ENCODE data around the gene SNX24.
"Not testable (repeated sequence)": the region's sequence is repeated elsewhere in the genome, so short reads cannot be mapped to it uniquely, and the experiment has no call there.

SNX24 gene

DNA sequence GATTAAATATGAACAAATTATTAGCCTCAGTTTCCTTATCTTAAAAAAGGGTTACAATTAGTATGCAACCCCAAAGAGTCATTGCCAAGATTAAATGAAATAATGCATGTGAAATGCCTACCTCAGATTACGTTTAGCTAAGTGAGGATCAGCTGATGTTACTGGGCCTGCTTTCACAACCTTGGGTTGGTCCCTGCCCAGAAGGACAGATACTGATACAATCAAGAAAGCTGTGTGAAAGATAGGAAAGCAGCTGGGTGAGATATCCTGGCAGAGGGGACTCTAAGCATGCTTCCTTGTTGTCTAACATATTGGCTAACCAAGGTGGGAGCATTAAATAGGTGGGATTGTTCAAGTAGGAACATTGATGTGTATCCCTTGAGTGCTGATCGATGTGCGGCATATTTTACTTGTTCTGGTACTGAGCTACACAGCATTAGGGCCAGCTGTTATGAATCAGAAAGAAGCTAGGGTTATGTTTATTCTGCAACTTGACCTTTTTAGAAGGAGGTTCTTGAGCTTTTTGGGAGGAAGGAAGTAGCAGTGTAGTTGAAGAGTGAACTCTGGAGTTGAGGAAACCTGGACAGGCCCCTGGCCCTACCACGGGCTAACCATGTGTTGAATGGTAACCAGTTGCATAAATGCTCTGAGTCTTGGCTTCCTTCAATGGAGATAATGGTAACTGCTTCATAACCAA, 28.9 kb downstream of the SNX24 start:
- no peak for DNase-seq

DNA sequence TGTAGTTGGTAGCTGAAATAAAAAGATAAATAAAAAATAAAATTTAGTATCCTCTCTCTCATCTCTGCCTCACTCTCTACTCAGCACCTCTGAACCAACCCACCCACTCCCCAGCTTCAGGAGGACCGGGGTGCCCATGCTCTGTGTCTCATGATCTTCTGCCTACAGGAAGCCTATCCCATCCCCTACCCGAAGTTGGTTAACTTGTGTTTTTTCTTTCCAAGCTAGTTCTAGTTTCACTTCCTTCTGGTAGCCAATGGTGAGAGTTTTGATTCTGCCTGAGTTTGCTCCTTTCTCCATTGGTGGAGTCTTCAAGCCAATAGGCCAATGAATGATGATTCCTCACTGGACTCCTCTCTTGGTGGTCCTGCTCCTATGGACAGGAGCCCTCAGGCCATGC, 32.1 kb downstream of the SNX24 start:
- DNase-seq: no peak

DNA sequence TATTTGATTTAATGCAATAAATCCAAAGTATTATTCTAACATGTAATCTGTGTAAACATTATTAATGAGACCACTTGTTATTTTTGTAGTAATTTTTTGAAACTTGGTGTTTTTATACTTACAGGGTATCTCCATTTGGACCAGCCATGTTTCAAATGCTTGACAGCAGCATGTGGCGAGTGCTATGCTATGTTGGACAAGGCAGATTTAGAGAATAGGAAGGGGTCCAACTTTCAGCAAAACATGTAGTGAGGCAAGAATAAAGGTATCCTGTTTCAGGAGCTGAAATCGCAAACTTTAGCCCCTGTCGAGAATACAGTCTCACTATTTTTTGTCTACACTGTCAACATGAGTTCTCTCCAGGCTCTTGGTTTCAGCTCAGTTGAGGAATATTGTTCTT, 33.7 kb downstream of the SNX24 start:
- DNase-seq: no peak

DNA sequence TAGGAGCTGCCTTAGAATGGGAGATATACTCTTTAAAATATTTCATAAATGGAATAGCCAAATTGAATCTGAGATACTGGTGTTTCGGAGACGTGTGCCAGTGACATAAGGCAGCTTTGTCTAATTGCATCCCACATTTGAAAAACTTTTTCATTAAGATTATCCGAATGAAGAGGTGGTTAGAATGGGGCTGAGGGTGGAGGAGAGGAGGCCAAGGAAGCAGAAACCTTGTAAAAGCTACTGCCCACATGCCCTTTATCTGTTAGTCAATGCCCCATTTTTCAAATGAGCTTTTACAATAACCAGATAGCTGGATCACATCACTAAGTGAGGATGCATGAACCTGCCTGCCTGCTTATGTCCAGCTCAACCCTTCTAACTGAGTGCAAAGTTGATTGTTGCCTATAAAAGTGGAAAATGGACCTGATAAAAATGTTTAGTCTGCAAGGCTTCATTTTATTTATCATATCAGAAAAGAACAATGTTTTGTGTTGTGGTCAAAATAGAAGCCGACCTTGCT, 34.8 kb downstream of the SNX24 start:
- DNase-seq: no peak

DNA sequence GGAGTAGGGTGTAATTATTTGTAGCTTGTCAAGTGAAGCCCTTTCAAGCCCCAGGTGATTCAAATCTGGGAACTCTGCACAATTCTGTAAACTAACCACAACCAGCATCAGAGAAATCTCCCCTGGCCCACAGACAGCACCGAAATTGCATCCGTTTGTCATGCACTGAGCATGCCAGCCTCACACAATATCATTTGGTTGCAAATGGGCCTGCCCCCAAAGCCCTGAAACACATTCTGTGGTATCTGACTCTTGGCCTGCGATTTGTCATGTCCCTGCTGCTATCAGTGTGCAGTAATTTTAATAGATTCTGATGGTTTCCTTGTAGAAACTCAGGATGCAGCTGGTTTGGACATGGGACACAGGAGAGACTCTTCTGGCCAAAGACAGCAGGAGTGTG, 35.3 kb downstream of the SNX24 start:
- DNase-seq: no peak

DNA sequence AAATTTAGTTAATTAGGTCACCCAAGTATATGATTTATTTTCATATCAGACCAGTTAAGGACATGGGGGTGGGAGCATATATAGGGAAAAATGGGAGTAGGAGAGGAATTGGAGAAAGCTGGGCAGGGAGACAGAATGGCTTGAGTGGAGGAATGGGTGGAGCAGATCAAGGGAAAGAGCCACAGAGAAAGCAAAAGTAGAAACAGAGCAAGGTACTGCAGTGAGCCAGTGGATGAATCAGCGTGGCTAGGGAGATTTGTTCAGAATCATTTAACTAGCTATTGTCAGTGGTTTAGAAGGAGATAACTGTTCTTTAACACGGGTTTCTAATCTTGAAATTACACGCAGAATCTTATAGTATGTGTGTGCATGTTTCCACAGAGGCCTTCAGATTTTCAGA, 37.4 kb downstream of the SNX24 start:
- no peak for DNase-seq

DNA sequence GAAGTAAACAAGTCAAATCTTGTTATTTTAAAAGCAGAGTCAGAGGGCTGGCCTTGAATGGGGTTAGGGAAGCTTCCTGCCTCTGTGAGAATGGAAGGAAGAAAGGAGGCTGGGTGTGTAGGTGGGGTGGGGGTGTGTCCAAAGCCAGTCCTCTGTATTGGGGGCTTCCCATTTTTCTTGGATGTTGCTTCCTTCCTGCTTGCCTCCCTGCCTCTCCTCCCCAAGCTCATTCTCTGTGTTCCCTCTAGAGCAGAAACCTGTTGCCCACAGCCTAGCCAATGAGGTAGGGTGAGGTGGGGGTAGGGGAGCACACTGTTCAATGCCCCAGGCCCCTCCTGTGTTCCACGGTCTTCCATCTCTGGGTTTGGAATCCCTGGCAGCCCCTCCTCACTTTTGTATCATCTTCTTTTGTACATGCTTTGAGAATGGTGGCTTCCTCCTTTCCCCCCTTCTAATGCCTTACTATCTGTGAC, 39.7 kb downstream of the SNX24 start:
- DNase-seq: no peak

DNA sequence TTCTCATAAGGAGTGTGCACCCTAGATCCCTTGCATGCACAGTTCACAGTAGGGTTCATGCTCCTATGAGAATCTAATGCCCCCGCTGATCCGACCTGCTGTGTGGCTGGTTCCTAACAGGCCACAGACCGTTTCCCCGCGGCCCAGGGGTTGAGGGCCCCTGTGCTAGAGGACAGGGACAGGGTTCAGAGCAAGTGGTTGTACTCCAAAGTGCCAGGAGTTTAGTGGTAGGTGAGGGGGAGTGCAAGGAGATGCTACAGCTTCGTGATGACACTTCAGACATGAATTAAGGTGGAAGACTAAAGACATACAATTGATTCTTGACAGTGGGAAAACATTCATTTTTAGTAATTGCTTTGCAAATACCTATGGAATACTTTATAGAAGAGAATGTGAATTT, 40.5 kb downstream of the SNX24 start:
- no peak for DNase-seq

DNA sequence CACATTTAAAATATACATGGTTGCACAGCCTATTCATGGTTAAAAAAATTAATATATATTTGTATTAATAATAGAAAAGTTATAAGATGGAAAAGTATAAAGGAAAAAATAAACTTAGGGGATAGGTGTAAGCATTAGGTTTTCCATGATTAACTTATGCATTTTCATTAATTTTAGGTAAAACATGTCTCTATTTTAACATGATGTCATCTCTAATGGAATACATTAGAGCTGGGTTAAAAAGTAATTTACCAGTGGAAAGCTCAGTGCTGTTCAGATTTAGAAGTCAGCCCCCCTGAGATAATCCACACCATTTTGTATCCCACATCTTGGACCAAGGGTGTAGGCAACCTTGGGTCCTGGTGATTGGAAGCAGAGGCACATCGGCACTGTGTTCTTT, 49.7 kb downstream of the SNX24 start:
- no peak for DNase-seq

DNA sequence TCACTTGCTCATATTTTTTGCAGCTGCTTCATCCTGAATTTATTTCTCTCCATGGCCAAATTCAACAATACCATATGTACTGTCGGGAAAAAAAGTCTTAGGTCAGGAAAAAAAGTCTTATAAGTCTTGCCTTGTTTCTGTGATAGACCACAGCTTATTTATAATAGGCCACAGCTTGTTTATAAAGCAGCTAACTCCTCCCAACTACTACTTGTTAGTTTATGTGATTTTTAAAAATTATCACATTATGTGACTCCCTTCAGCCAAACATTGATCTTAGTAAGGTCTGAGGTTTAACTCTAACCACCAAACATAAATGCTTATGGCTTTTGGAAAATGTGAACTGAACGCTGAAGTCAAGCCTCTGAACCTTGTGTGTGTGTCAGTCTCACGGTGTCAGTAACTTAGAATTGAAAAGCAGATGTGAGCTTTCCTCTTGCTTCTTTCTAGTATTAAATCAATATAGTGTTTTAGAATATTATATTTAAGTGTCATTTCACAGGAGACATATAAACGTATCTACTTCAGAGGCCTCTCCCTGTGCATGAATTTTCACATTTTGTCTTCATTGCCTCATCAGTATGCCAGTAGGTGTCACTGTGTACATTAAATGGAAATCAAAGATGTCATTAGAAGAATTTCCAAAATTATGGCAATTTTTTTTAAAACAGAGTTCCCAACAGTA, 51.3 kb downstream of the SNX24 start:
- DNase-seq: peak; percentile 3 to 20

DNA sequence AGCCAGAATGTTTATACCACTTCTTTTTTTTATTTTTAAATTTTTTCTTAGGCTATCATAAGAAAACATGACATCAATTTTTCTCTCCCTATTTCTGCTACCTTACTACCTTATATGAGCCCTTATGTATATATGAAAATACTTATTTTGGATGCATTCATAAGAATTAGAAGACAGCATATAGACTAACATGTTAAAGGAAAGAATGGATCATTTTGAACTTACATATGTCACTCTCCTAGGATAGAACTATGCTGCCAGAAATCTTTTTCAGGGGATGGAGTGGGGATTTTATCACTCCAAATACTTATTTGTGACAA, 51.8 kb downstream of the SNX24 start:
- DNase-seq: no peak

DNA sequence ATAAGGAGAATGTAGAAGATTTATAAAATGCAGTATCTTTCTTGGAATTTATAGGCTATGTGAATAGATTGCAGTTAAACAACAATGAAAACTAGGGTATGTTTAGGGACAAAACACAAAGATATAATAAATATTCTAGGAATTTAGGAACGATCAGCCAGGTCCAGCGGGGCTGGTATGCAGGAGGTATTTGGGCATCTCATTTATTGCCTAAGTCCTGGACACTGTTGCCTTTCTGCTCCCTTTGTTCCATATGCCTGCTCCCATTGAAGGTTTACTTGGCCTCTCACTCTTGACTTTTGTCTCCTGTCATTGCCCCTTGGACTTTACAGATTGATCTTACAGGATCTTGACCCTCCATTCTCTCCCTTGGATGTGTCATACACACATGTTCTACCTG, 55.9 kb downstream of the SNX24 start:
- DNase-seq: no peak

DNA sequence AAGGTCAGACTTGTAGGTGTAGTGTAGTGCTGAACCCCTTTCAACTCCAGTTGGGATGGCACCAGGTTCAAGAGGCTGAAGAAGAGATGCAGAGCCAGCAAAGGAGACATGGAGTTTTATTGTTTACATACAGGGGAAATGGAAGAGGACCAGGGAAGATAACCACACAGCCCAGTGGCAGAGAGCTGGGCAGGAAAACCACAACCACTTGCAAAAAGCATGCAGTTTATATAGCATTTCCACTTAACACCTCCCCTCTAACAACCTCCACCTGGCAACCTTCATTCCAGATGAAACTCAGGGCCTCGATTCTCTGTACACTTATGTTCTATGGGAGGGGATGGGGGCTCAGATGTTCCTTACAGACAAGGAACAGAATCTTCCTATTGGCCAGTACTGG, 56.9 kb downstream of the SNX24 start:
- DNase-seq: no peak

DNA sequence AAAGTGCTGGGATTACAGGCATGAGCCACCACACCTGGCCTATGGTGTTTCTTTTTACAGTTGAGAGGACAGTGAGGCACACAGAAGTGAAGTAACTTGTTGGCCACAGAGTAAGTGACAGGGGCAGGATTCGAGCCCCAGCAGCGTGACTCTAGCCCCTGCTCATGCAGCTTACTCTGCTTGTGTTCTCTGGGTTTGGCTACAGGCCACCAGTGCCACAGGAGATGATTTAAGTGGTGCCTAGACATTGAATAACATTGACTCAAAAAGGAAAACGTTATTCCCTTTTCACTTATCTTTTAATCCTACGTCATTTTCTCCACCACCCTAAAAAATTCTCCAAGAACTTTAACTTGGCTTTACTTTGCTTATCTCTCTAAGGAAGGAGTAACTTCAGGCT, 61.4 kb downstream of the SNX24 start:
- no peak for DNase-seq

DNA sequence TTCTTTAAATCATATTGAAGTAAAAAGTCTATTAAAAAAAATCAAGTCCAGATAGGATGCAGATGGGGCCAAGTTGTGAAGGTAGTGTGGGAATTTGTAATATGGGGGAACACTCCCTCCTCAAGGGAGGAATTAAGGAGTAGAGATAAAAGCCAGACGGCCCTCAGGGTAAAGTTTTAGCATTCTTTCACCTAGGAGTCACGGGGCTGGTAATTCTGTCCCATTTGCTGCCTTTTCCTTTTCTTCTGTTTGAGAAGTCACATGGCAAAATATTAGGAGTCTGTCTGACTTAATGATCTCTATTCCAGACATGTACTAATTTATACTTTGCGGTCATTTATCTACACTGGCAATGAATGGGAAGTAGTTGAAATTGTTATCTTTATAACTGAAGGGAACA, 61.9 kb downstream of the SNX24 start:
- DNase-seq: no peak

DNA sequence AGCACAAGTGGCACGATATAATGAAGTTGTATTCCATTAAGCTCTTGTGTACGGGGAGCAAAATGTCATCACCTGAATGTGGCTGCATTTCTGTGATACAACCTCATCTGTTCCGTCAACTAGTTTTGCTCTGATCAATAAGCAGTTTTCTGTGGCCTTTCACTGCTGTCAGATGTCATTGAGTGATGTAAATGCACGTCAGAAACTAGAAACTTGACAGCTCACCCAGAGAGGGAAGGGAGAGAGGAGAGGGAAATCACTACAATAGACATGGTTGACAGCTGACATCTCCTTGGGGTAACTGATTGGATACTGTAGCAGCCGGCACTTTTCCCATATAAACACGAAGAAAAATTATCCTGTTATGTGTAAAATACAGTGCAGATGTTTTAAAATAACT, 62.7 kb downstream of the SNX24 start:
- no peak for DNase-seq

DNA sequence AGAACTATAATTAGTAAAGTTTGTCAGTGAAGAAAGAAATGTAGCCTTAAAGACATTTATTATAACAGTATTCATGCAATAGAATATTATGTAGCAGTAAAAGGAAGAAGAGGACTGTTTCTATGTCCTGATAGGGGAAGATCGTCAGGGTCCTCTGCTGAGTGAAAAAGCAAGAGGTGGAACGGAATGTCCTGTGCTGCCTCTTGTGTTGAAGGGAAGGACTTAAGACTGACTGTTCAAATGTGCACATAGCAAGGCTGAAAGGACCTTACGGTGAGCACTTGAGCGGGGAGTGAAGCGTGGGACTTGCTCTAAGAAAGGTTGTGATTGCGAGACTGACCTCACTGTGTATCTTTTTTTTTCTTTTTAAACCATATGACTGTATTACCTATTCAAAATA, 63.2 kb downstream of the SNX24 start:
- no peak for DNase-seq

DNA sequence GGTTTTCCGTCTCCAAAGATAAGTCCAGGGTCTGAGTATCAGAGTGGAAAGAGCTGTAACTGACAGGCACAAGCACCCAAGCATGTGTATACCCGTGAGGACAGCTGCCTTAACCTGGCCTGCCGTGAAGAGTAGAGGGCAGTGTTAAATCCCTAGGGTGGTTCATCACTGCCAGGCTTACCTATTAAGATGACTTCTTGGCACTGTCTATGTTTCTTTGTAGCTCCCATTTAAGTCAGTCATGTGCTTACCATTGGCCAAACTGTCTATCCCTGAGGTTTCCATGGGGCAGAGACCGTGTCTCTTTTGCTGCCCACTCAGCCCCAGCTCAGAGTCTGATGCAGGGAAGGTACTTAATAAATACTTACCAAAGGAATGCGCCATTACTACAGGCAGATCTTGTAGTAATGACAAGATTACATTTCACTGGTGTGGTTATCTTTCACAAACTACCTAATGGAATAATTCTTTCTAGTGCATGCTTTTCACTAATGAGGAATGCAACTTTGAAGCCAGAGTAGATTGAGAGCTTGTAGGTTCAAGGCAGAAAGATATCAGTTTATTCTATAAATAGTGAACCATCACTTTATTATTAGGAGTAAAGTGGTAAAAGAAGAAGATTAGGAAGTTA, 64.2 kb downstream of the SNX24 start:
- no peak for DNase-seq

DNA sequence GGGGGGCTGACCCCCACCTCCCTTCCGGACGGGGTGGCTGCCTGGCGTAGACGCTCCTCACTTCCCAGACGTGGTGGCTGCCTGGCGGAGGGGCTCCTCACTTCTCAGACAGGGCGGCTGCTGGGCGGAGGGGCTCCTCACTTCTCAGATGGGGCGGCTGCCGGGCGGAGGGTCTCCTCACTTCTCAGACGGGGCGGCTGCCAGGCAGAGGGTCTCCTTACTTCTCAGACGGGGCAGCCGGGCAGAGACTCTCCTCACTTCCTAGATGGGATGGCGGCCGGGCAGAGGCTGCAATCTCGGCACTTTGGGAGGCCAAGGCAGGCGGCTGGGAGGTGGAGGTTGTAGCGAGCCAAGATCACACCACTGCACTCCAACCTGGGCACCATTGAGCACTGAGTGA, 68.0 kb downstream of the SNX24 start:
- not testable (repeated sequence) for DNase-seq

DNA sequence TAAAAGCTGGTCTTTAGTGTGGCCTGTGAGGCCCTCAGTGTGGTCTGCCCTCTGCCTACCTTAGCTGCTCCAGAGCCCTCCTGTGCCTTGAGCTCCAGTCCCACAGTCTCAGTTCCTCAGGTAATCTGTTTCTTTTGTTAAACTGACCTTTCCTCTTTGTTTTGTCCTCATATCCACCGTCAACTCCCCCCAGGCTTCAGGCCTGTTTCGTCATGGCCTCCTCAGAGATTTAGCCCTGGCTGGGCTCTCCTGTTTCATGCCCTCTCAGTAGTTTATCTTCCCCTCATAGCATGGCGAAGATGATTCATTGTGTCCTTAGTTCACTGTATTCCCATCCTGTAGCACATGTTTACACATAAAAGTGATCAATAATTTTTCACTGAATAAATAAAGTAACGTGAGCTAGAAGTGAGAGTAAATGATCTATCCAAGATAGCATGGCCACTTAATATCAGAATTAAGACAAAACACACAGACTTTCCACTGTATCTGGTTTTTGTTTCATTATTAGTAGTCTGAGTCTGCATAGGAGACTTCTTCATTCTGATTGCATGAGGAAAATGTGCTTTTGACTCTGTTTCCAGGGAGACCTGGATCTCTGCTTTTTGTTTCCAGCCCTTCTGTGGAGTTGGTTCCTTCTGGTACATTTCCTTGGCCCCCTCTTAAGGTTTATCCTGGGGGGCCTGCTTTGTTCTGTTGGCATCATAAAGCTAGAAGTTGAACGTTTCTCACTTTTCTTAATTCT, 70.5 kb downstream of the SNX24 start:
- no peak for DNase-seq

DNA sequence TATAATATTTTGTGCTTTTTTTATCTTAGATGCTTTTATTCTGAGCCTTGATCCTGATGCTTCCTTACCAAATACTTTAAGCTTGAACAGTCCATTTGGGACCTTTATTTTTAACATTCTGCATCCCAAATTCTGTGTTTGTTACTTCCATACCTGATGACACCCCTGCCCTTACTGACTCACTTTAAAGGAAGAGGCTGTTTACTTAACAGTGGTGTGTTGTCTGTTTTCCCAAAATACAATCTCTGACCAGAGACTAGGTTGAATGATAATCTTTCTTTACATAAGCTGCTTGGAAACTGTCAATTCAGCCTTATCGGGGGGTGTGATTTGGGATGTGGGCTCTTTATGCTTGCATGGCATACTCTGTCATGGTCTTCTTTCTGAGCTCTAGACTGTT, 71.1 kb downstream of the SNX24 start:
- DNase-seq: no peak

DNA sequence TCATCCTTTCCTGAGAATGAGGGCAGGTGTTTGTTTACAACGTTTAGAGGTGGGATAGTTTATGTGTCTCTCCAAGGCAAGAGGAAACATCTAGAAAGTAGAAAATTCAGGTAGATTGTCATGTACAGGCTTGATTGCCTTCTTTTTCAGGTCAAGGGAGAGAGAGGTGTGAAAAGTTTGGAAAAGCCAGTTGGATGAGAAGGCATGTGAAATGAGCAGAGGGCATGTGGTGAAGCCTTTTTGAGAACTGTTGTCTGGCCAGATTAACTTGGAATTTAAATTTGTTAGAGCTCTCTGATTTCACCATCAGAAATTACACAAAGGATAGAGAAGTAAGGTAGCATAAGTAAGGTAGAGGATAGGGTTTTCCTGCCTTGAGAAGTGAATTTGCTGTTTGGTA, 74.6 kb downstream of the SNX24 start:
- DNase-seq: no peak

DNA sequence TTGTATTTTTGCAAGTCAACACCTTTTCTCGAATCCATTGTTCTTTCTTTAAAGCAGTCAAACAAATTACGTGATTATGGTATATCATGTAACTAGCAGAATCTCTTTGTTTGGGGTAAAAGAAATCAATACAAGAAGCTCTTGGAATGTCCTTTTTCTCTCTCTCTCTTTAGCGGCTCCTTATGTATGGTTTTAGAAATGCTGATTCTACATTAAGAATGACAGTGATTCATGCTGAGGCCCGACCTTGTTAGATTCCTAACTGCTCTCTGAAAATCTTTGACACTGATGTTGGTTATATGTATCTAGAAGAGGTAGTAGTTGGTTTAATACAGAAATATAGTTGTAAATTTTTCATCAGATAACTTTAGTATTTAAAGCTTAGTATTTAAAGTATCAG, 76.4 kb downstream of the SNX24 start:
- DNase-seq: no peak

DNA sequence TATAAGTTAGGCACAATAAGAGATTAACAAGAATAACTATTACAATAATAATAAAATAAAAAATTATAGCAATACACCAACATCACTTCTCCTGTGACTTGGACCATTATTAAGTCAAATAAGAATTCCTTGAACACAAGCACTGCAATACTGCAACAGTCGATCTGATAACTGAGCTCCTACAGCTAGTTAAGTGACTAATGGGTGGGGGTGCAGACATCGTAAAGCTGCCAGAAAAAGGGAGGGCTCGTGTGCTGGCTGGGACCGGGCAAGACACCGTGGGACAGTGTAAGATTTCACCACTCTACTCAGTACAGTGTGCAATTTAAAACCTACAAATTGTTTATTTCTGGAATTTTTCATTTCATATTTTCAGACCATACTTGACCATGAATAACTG, 78.8 kb downstream of the SNX24 start:
- no peak for DNase-seq

All from NCI-H446 (cell line).